T-helper 1 cell (primary cell): ENCODE measurements around the gene ZFYVE27.

Source experiments
- DNase-seq, 5 donors: peaks; one replicate each; pipeline ENCODE4 v3.0.0-alpha.2; 2012 to 2020

ZFYVE27 gene

GRCh38 chr10:97770255-97770654 is 33.3 kb downstream of the ZFYVE27 start:
- DNase-seq, result no peak

- DNase-seq, result no peak
Measured at GRCh38 chr10:97771055-97771891, 34.3 kb downstream of the ZFYVE27 start.

DNA sequence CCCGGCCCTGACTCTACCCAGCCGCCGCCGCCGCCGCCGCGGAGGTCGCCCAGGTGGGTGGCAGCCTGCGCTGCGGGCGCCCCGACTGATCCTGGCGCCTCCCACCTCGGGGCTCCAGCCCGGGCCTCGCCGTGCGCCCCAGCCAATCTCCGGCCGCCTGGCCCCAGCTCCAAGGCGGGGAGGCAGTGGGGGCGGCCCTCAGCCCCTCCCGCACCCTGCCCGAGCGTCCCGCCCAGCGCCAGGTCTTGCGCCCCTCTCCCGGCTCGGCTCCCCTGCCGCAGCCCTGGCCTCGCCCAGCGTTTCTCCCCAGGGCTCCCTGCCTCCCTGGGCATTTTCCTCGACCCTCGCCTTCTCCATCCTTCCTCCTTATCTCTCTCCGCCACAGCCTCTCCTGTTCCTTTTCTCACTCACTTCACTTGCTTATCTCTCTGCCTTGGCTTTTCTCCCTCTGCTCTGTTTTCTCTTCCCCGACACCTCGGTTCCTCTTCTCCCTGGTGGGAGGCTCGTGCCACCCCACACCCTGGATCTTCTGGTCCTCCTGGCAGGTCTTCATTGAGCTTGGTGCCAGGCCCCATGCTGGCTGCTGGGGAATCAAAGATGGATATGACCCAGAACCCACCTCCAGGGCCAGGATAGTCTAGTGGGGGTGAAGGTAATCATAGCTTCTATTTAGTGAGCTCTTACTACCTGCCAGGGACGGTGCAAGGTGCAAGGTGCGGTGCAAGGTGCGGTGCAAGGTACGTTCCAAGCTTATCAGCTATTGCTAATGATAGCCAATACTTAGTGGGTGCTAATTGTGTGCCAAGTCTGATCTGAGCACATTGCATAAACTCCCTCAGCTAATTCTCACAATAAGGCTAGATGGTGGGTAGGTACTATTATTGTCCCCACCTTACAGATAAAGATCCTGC is 35.2 kb downstream of the ZFYVE27 start, which contains the start of gene SFRP5:
SFRP5 (minus strand) TSS at position 87 of the 911 bp plus-strand sequence. CDS start 166 bp downstream, outside the sequence.
- no peak for DNase-seq

DNA sequence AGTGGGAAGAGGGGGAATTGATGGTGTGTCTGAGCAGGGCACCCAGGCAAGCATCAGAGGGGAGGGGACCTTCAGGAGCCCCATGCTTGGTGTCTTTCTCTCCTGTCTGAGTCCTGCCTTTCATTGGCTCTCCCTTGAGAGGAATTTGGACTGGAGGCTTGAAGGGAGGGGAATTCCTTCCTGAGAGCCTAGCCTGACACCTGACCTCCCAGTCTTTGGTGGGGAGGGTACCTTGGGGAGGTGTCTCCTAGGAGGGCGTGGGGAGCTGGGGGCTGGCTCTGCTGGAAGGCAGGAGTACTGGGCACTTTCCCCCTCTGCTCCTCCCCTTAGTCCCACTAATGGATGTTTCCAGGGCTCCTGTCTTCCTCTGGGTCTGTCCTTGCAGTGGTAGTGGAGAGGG is 36.2 kb downstream of the ZFYVE27 start:
- DNase-seq, result no peak

DNA sequence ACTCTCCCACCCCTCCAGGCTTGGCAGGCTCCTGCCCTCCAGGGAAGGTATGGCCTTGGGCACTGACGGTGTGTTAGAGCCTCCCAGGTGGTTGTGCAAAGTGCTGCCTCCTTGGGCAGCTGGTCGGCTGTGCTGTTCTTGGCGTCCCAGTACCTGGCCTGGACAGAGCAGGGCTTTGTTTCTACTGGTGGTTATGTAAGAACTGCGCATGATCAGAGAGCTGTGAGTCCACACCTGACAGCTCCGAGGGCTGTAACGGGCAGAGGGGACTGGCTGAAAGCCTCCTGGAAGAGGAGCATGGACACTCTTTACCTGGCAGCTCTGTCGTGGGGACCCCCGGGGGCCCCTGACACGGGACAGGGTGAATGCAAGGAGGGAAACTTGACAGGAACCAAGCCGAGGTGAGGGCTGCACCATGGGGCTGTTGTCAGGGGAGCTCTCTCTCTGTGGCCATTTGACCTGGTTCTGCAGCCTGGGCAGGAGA is 37.9 kb downstream of the ZFYVE27 start:
- DNase-seq, result no peak

GRCh38 chr10:97777143-97777542 is 40.2 kb downstream of the ZFYVE27 start:
- DNase-seq, result no peak

DNA sequence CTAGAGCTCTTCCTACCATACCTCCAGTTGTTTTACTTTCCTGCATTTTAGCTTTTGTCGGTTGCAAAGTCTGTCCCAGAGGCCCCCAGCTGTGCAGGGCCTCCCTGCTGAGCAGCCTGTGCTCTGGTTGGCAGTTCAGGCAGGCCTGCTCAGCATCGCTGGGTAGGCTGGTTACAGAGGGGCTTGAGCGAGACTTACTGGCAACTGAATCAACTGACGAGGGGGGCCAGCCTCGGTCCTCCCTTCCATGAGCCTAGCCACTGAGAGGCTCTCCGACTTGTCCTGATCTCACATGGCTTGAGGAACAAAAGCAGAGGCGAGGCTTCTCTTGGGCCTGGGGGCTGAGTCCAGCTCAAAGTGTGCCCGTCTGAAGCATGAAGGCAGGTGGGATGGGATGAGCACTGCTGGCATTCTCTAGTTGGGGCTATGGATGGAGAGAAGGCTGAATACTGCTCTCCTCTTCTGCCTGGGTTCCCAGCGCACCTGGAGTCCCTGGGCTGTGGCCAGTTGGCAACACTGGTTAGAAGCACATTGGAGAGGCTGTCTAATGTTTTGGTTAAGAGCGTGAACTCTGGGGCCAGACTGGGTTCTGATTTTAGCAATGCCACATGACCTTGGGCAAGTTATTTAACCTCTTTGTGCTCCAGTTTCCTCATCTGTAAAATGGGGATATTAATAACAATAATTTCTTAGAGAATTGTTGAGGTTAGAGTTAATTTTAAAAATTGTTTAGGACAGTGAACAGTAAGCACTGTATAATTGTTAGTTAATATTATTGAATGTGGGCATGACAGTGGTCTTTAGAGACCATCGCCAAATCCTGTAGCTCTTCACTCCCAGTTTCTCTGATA is 41.7 kb downstream of the ZFYVE27 start:
- no peak for DNase-seq

DNA sequence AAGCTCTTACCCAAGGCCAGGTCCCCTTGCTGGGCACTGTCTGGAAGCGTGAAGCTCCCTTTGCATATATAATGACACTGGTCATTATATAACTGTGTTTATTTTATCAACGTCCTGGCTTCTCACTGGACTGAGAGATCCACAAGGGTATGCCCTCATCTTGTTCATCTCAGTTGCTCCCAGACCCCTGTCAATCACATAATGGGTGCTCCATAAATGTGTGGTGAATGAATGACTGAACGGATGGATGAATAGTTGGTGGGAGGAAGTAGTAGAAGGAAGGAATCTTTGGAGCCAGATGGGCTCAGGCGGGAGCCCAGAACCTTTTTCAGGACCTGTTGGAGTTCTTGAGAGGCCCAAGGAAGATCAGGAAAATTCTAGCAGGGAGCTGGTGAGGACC is 42.6 kb downstream of the ZFYVE27 start:
- DNase-seq, result no peak

GRCh38 chr10:97779975-97780374 is 43.0 kb downstream of the ZFYVE27 start:
- DNase-seq, result no peak

DNA sequence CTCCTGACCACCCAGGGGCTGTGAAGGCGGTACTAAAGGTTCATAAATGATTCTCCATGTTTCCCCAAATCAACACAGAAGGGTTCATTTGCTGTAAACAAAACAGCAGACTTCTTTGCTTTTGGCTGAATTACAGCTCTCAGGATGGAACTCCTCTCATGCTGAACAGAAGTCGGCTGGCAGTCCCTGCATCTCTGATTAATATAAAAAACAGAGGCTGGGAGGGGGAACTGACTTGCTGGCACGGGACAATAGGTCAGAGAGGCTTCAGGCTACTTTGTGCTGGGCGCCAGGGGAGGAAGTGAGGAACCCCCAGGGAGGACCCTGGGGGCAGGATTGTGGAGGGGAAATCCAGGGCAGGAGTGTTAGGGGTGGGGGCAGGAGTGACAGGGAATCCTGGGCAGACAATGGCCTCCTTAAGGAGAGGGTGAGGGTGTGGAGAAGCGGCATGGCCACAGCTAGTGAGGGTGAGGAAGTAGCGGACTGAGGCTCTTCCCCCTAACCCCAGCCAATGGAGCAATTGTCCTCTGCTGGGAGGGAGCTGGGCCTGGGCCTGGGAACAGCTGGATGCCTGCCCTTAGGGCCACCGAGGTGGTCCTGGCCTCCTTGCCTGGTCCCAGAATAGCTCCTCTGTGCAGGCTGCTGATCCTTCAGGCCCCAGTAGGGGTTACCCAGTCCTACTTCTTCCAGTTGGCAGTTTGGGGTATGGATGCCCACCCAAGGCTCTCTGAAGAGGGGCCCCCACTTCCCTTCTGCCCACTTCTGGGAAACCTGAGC is 44.1 kb downstream of the ZFYVE27 start:
- no peak for DNase-seq

- DNase-seq, result peak in 1 of 5 donors; percentile 6
Measured at GRCh38 chr10:97781618-97782331, 44.8 kb downstream of the ZFYVE27 start.

DNA sequence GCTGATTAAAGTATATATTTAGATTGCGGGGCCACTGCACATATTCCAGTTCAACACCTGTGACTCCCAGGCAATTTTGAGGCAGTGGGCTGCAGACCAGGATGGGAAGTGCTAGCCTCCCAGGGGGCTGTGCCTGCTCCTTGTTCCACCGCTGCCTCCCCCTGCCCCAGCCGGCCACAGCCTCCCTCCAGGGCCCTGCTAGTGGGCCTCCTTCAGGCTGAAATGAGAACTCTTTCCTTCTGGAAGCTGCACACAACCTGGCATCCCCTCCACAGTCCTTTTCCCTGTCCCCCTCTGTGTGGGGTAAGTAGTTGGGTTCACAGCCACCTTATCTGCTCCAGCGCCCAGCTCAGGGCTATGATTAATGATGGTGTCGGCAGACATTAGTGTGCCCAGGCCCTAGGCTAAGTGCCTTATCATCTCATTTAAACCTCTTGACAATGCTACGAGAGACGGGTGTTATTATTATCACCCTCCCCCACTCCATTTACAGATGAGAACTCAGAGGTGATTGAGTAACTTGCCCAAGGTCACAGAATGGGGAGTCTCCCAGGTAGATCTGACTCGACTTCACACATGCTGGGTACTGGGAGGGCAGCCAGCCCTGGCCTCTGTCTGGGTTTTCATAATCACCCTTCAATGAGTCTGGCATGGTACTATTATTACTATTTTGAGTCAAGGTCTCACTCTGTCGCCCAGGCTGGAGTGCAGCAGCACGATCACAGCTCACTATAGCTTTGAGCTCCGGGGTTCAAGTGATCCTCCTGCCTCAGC is 45.7 kb downstream of the ZFYVE27 start:
- no peak for DNase-seq

GRCh38 chr10:97784200-97784810 is 47.4 kb downstream of the ZFYVE27 start:
- no peak for DNase-seq

DNA sequence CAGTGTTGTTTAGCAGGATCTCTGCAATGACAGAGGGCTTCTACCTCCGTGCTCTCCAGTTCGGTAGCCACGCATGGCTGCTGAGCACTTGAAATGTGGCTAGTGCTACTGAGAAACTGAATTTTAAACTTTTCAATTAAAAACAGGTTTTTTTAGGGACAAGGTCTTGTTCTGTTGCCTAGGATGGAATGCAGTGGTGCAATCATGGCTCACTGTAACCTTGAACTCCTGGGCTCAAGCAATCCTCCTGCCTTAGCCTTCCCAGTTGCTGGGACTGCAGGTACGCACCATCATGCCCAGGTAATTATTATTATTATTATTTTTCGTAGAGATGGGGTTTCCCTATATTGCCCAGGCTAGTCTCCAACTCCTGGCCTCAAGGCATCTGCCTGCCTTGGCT is 48.3 kb downstream of the ZFYVE27 start:
- DNase-seq, result no peak

GRCh38 chr10:97785731-97786130 is 48.8 kb downstream of the ZFYVE27 start:
- DNase-seq, result no peak

GRCh38 chr10:97788552-97789442 is 51.9 kb downstream of the ZFYVE27 start:
- no peak for DNase-seq

DNA sequence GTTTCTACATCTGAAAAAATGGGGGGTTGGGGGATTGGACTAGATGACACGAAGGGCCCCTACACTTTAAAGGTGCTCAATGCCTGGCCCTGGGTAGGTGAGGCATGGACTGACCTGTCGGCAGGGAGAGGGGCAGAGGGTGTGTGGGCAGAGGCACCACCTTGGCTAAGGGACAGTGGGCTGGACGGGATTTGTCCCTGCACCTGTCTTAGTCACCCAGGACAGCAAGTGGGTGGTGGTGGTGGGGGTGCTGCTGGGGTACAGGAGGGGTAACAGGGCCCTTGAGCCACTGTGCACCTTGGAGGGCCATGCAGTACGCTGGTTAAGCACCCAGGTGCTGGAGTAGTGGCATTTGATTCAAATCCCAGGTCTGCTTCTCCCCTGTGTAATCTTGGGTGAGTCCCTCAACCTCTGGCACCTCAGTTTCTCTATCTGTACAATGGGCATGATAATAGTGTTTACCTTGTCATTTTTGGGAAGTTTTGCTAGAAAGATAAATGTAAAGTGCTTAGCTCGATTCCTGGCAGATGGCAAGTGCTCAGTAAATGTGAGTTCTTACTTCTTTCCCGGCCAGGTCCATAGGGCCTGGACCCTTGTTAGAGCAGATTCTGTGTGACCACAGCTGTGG is 53.0 kb downstream of the ZFYVE27 start:
- no peak for DNase-seq
